Smooth muscle cell (in vitro differentiated cells): ENCODE data around the gene PRKCB. TPM values are rescaled to one million over a fixed set of nuclear protein-coding genes. Genes with fewer than 3 reads are reported as not detected.

Experiments
- DNase-seq: peaks from one replicate; lab custom pipeline; 2025; ENCODE audit not compliant: unreplicated experiment; lab: John Stamatoyannopoulos, UW
- H2AFZ ChIP-seq: fragments of 200-600 bp; sonication (generic); 2 replicates; pipeline ENCODE4 v1.6.0; 2016; ENCODE audit warnings: antibody characterized with exemption, low read depth, mild to moderate bottlenecking
- H3F3A ChIP-seq: fragments of 200-600 bp; sonication (generic); 2 replicates; pipeline ENCODE4 v1.6.0; 2017; ENCODE audit warnings: antibody characterized with exemption, low read depth
- H3K27ac ChIP-seq: fragments of 200-600 bp; sonication (generic); 2 replicates; pipeline ENCODE4 v1.5.1; 2016; ENCODE audit warnings: low read depth, mild to moderate bottlenecking
- H3K27me3 ChIP-seq: fragments of 200-600 bp; sonication (generic); 2 replicates; pipeline ENCODE4 v1.6.1; 2016; ENCODE audit warnings: low read depth, mild to moderate bottlenecking
- H3K36me3 ChIP-seq: fragments of 200-600 bp; sonication (generic); 2 replicates; pipeline ENCODE4 v1.5.1; 2016; ENCODE audit warnings: low read depth
- H3K4me1 ChIP-seq: fragments of 200-600 bp; sonication (generic); 2 replicates; pipeline ENCODE4 v1.5.1; 2016; ENCODE audit warnings: low read depth
- H3K4me2 ChIP-seq: fragments of 200-600 bp; sonication (generic); 2 replicates; pipeline ENCODE4 v1.6.0; 2016; ENCODE audit warnings: mild to moderate bottlenecking
- H3K4me3 ChIP-seq: fragments of 200-600 bp; sonication (generic); 2 replicates; pipeline ENCODE4 v1.5.1; 2016; ENCODE audit warnings: mild to moderate bottlenecking
- H3K79me2 ChIP-seq: fragments of 200-600 bp; sonication (generic); 2 replicates; pipeline ENCODE4 v1.6.0; 2016; ENCODE audit warnings: low read depth, mild to moderate bottlenecking
- H3K9ac ChIP-seq: fragments of 200-600 bp; sonication (generic); 2 replicates; pipeline ENCODE4 v1.6.0; 2016; ENCODE audit warnings: low read depth
- H3K9me3 ChIP-seq: fragments of 200-600 bp; sonication (generic); replicated peaks from 2 replicates; pipeline ENCODE4 v1.5.1; 2016; ENCODE audit warnings: low read depth
- H4K20me1 ChIP-seq: fragments of 200-600 bp; sonication (generic); 2 replicates; pipeline ENCODE4 v1.6.0; 2016; ENCODE audit warnings: low read depth
- CTCF ChIP-seq: fragments of 200-600 bp; sonication (generic); IDR thresholded peaks from 2 replicates; pipeline ENCODE4 v1.5.1; 2017; ENCODE audit warnings: borderline replicate concordance, mild to moderate bottlenecking, antibody characterized with exemption; ENCODE audit not compliant: insufficient read depth, poor library complexity, severe bottlenecking
- WGBS: methylation state at CpG from one replicate; pipeline ENCODE4 v1.1.7; 2016; ENCODE audit warnings: low lambda C conversion rate; 5-methylcytosine and 5-hydroxymethylcytosine counted together
- polyA plus RNA-seq: library from polyadenylated mRNA; unstranded; fragments of >200 nt; fragmentation: Nextera tagmentation; extraction: Ambion mirVana; gene quantifications from 2 replicates; pipeline ENCODE4 v1.2.1, GENCODE V29; 2016
- total RNA-seq: library from RNA; depleted of rRNA; stranded (reverse); fragments of >200 nt; gene quantifications from 2 replicates; pipeline ENCODE4 v1.2.3, GENCODE V29; 2014

Gene PRKCB
- total and polyA plus RNA-seq, 2 experiments from 2014 or later: 0.36 TPM; not detected in 1

GRCh38 chr16:24069036-24069590 is 233.3 kb downstream of the PRKCB start:
- 68% methylated on average over 6 of the region's 6 CpGs for WGBS
- H3F3A ChIP-seq: no peaks in the 10 kb centered on the region
- no peak for TF ChIP-seq CTCF

DNA sequence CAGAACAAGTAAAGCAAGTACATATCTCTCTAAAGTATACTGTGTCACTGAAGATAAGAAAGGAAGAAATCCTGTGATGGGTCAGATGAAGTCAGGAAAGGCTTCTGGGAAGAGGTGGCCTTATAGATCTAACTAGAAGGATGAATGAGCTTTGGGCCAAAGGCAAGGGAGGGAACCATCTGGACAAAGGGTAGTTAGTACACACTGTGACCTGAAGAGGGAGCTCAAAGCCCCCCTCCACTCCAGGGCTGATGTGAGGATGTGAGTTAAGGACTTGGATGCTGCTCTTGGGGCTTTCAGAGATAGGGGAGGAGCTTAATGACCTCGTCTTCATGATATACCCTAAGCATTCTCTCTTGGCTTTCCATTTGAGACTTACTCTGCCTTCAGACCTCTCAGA is 235.1 kb downstream of the PRKCB start:
- H3K27ac ChIP-seq: no peak overlapping the region
- peak; percentile 63 for TF ChIP-seq CTCF
- no peak overlapping the region for H3K4me2 ChIP-seq
- no peak overlapping the region for H2AFZ ChIP-seq
- no peak for DNase-seq
- H3K27me3 ChIP-seq: peaks cover 17% of the 10 kb centered on the region
- H3K4me3 ChIP-seq: no peak overlapping the region
- no peaks in the 10 kb centered on the region for H3K79me2 ChIP-seq
- H3F3A ChIP-seq: no peaks in the 10 kb centered on the region
- H3K36me3 ChIP-seq: no peaks in the 10 kb centered on the region
- WGBS: 0% methylated on average over 1 of the region's 1 CpG
- no peaks in the 10 kb centered on the region for H4K20me1 ChIP-seq
- H3K4me1 ChIP-seq: no peaks in the 10 kb centered on the region
- H3K9me3 ChIP-seq: no peaks in the 10 kb centered on the region
- H3K9ac ChIP-seq: no peak overlapping the region

More at GRCh38 chr16:24069036-24069590, 233.3 kb downstream of the PRKCB start:
- no peaks in the 10 kb centered on the region for H4K20me1 ChIP-seq
- H3K4me3 ChIP-seq: no peak overlapping the region
- no peak overlapping the region for H2AFZ ChIP-seq
- H3K4me2 ChIP-seq: no peak overlapping the region
- no peaks in the 10 kb centered on the region for H3K9me3 ChIP-seq
- H3K36me3 ChIP-seq: no peaks in the 10 kb centered on the region
- DNase-seq: no peak
- H3K27me3 ChIP-seq: peaks cover 17% of the 10 kb centered on the region
- H3K9ac ChIP-seq: no peak overlapping the region
- H3K27ac ChIP-seq: no peak overlapping the region
- no peaks in the 10 kb centered on the region for H3K79me2 ChIP-seq
- no peaks in the 10 kb centered on the region for H3K4me1 ChIP-seq

- DNase-seq: no peak
- 86% methylated on average over 8 of the region's 8 CpGs for WGBS
- H3K27me3 ChIP-seq: peaks cover 14% of the 10 kb centered on the region
- H4K20me1 ChIP-seq: no peaks in the 10 kb centered on the region
- no peak overlapping the region for H3K4me2 ChIP-seq
- no peaks in the 10 kb centered on the region for H3K9me3 ChIP-seq
- H3F3A ChIP-seq: no peaks in the 10 kb centered on the region
- H3K4me1 ChIP-seq: peaks cover 3% of the 10 kb centered on the region
- TF ChIP-seq CTCF: no peak
- H2AFZ ChIP-seq: no peak overlapping the region
- H3K79me2 ChIP-seq: no peaks in the 10 kb centered on the region
- no peaks in the 10 kb centered on the region for H3K36me3 ChIP-seq
- no peak overlapping the region for H3K4me3 ChIP-seq
- H3K27ac ChIP-seq: no peak overlapping the region
- no peak overlapping the region for H3K9ac ChIP-seq
Measured at GRCh38 chr16:24071666-24072360, 236.0 kb downstream of the PRKCB start.

DNA sequence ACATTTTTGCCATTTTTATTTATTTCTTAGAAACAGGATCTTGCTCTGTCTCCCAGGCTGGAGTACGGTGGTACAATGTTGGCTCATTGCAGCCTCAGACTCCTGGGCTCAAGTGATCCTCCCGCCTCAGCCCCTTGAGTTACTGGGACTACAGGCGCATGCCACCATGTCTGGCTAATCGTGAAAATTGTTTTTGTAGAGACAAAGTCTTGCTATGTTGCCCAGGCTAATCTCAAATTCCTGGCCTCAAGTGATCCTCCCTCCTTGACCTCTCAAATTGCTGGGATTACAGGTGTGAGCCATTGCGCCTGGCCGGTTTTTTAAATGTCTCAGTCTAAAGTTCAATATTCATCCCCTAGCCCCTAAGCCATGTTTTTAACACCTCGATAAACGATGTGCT is 237.5 kb downstream of the PRKCB start:
- Histone ChIP-seq H3K27ac (no peak overlapping the region), H3K4me3 (no peak overlapping the region), H3K36me3 (no peaks in the 10 kb centered on the region), H3K27me3 (peaks cover 6% of the 10 kb centered on the region), H3K4me2 (no peak overlapping the region), H3K9me3 (no peaks in the 10 kb centered on the region), H4K20me1 (no peaks in the 10 kb centered on the region), H3K9ac (no peak overlapping the region), H3K79me2 (no peaks in the 10 kb centered on the region), H3K4me1 (peaks cover 3% of the 10 kb centered on the region), H2AFZ (no peak overlapping the region), H3F3A (no peaks in the 10 kb centered on the region)
- DNase-seq: no peak
- 89% methylated on average over 8 of the region's 8 CpGs for WGBS
- no peak for TF ChIP-seq CTCF
